GM23338 (cell line): ENCODE measurements around the gene MSMB. TPM values are rescaled to one million over a fixed set of nuclear protein-coding genes. Genes with fewer than 3 reads are reported as not detected.
A peak's percentile ranks its signal among the peaks of the same experiment; 100 is the strongest.

ENCODE experiments used
- ATAC-seq: fragments of 200-7000 bp; cut with Tn5 transposase; 3 replicates; pipeline ENCODE4 v1.9.1; 2020
- DNase-seq: peaks from one replicate; pipeline ENCODE4 v3.0.0-alpha.2; 2015; ENCODE audit warnings: low spot score
- H2AFZ ChIP-seq: fragments of 200-600 bp; sonication (generic); 2 replicates; pipeline ENCODE4 v1.8.0; 2016; ENCODE audit warnings: antibody characterized with exemption, mild to moderate bottlenecking, moderate library complexity
- H3F3A ChIP-seq: fragments of 200-600 bp; sonication (generic); replicated peaks from 2 replicates; pipeline ENCODE4 v1.8.0; 2017; ENCODE audit warnings: antibody characterized with exemption, mixed run types, low read depth
- H3K27ac ChIP-seq: fragments of 200-600 bp; sonication (generic); 2 replicates; pipeline ENCODE4 v1.6.1; 2016; ENCODE audit warnings: low read depth
- H3K27me3 ChIP-seq: fragments of 200-600 bp; sonication (generic); 2 replicates; pipeline ENCODE4 v1.8.0; 2016; ENCODE audit warnings: mild to moderate bottlenecking, mixed run types, moderate library complexity; ENCODE audit not compliant: insufficient read depth
- H3K36me3 ChIP-seq: fragments of 200-600 bp; sonication (generic); 2 replicates; pipeline ENCODE4 v1.8.0; 2016; ENCODE audit warnings: mild to moderate bottlenecking; ENCODE audit not compliant: insufficient read depth
- H3K4me1 ChIP-seq: fragments of 200-600 bp; sonication (generic); 2 replicates; pipeline ENCODE4 v1.8.0; 2016; ENCODE audit warnings: mild to moderate bottlenecking, moderate library complexity; ENCODE audit not compliant: insufficient read depth
- H3K4me2 ChIP-seq: fragments of 200-600 bp; sonication (generic); 2 replicates; pipeline ENCODE4 v1.7.1; 2017; ENCODE audit warnings: mixed run types
- H3K4me3 ChIP-seq: fragments of 200-600 bp; sonication (generic); 2 replicates; pipeline ENCODE4 v1.6.1; 2016; ENCODE audit warnings: mixed run types
- H3K79me2 ChIP-seq: fragments of 200-600 bp; sonication (generic); replicated peaks from 2 replicates; pipeline ENCODE4 v1.8.0; 2017; ENCODE audit warnings: mild to moderate bottlenecking; ENCODE audit not compliant: insufficient read depth
- H3K9me2 ChIP-seq: fragments of 200-600 bp; sonication (generic); 2 replicates; pipeline ENCODE4 v1.8.0; 2017; ENCODE audit not compliant: insufficient read depth
- H4K20me1 ChIP-seq: fragments of 200-600 bp; sonication (generic); replicated peaks from 2 replicates; pipeline ENCODE4 v1.8.0; 2017; ENCODE audit warnings: mild to moderate bottlenecking; ENCODE audit not compliant: insufficient read depth
- H3K27ac Mint-ChIP-seq: 2 replicates; pipeline ENCODE4 v1.8.0; 2020; ENCODE audit warnings: inconsistent platforms, mild to moderate bottlenecking, moderate library complexity, mixed read lengths
- H3K27me3 Mint-ChIP-seq: 3 replicates; pipeline ENCODE4 v1.8.0; 2022; ENCODE audit warnings: low read depth, mild to moderate bottlenecking, moderate library complexity, mixed read lengths, inconsistent platforms; ENCODE audit not compliant: insufficient read depth, poor library complexity
- H3K36me3 Mint-ChIP-seq: 3 replicates; pipeline ENCODE4 v1.8.0; 2021; ENCODE audit warnings: low read depth, mild to moderate bottlenecking, inconsistent platforms, moderate library complexity, mixed read lengths
- H3K4me1 Mint-ChIP-seq: 3 replicates; pipeline ENCODE4 v1.8.0; 2020; ENCODE audit warnings: mild to moderate bottlenecking, inconsistent platforms, mixed read lengths
- H3K4me3 Mint-ChIP-seq: 3 replicates; pipeline ENCODE4 v1.8.0; 2021; ENCODE audit warnings: moderate library complexity, mild to moderate bottlenecking, inconsistent platforms, mixed read lengths
- H3K9me3 Mint-ChIP-seq: 3 replicates; pipeline ENCODE4 v1.8.0; 2020; ENCODE audit warnings: moderate library complexity, mild to moderate bottlenecking, inconsistent platforms, mixed read lengths
- CREB1 ChIP-seq: fragments of 250-450 bp; sonication (Bioruptor Pico); IDR thresholded peaks from 2 replicates; pipeline ENCODE4 v1.5.0; 2020; ENCODE audit warnings: low read depth, mild to moderate bottlenecking, moderate library complexity
- EZH2 ChIP-seq: fragments of 200-600 bp; sonication (generic); IDR thresholded peaks from one replicate; pipeline ENCODE4 v1.8.0; 2017; ENCODE audit warnings: antibody characterized with exemption, mild to moderate bottlenecking, low read depth; ENCODE audit not compliant: unreplicated experiment
- EZH2phosphoT487 ChIP-seq: fragments of 200-600 bp; sonication (generic); IDR thresholded peaks from one replicate; pipeline ENCODE4 v1.8.1; 2018; ENCODE audit warnings: antibody characterized with exemption; ENCODE audit not compliant: unreplicated experiment
- JUNB ChIP-seq: IDR thresholded peaks from one replicate; pipeline ENCODE4 v1.6.1; 2016; ENCODE audit warnings: antibody characterized with exemption; ENCODE audit not compliant: unreplicated experiment
- NANOG ChIP-seq: IDR thresholded peaks from 2 replicates; pipeline ENCODE4 v1.6.1; 2016; ENCODE audit warnings: antibody characterized with exemption, borderline replicate concordance
- POLR2AphosphoS5 ChIP-seq: IDR thresholded peaks from 2 replicates; pipeline ENCODE4 v1.6.1; 2016; ENCODE audit warnings: antibody characterized with exemption, low read depth
- STAT1 ChIP-seq: IDR thresholded peaks from one replicate; pipeline ENCODE4 v1.6.1; 2016; ENCODE audit warnings: antibody characterized with exemption; ENCODE audit not compliant: unreplicated experiment
- ZNF331 ChIP-seq: fragments of 250-450 bp; sonication (Bioruptor Pico); IDR thresholded peaks from 2 replicates; pipeline ENCODE4 v1.5.0; 2020; ENCODE audit warnings: low read depth, mild to moderate bottlenecking, moderate library complexity
- polyA plus RNA-seq: library from polyadenylated mRNA; unstranded; fragments of >200 nt; fragmentation: Nextera tagmentation; extraction: Ambion mirVana; gene quantifications from 2 replicates; pipeline ENCODE4 v1.2.1, GENCODE V29; 2016
- total RNA-seq: library from RNA; depleted of rRNA; stranded (reverse); fragments of >200 nt; shearing (Covaris generic); gene quantifications from 2 replicates; pipeline ENCODE4 v1.2.3, GENCODE V29; 2014
- TF ChIP-seq, protein P1 (sequence below), 2 experiments: fragments of 200-600 bp in 1 of 2; sonication (generic) in 1 of 2; conservative IDR thresholded peaks; 2 replicates each; pipeline versions ENCODE4 v1.5.1 to v1.6.1; 2016 to 2017; ENCODE audit warnings: antibody characterized with exemption in 2 of 2, low read depth in 2 of 2, mild to moderate bottlenecking in 2 of 2, moderate library complexity in 1 of 2
- TF ChIP-seq, protein P2 (sequence below): IDR thresholded peaks from 2 replicates; pipeline ENCODE4 v1.6.1; 2016; ENCODE audit warnings: antibody characterized with exemption
- TF ChIP-seq, protein P3 (sequence below): fragments of 250-450 bp; sonication (Bioruptor Pico); IDR thresholded peaks from 2 replicates; pipeline ENCODE4 v1.5.0; 2020; ENCODE audit warnings: mild to moderate bottlenecking, moderate library complexity
- TF ChIP-seq, protein P4 (sequence below): IDR thresholded peaks from one replicate; pipeline ENCODE4 v1.6.1; 2018; ENCODE audit warnings: antibody characterized with exemption; ENCODE audit not compliant: unreplicated experiment

Gene MSMB
- total and polyA plus RNA-seq, 2 experiments from 2014 or later, result not detected

DNA sequence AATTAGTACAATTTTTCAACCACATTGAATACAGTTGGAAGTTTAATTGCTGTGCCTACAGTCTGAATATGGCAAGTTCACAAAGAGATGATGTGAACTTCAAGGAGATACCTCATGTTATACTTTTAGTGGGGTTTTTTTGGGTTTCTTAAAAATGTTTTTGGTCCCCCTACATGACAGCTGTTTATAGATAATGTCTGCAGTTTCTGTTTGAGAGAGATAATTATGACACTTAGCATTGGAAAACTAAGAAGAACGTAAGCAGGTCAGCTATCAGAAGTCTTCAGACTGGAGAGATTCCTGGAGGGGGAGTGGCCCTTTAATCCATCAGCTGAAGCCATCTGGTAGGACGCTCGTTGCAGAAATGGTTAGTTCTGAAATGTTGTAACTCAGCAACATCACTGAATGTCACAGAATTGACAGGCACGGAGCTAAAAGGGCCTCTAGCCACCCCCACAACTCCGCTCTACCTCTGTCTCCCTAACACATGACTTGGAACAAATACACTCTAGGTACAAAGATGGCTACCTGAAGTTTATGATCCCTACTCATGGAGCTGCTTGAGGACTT, 44.8 kb downstream of the MSMB start:
- Histone ChIP-seq H3K36me3 (peaks cover 30% of the 10 kb centered on the region), H4K20me1 (peaks cover 11% of the 10 kb centered on the region), H3K79me2 (peaks cover 18% of the 10 kb centered on the region), H3K27ac (no peak overlapping the region), H3K9me2 (no peaks in the 10 kb centered on the region), H3K27me3 (no peaks in the 10 kb centered on the region), H3K4me3 (no peak overlapping the region), H3K4me2 (no peak overlapping the region), H3F3A (no peaks in the 10 kb centered on the region; the same call in 1 of the 2 replicates), H2AFZ (no peak overlapping the region), H3K4me1 (peaks cover 14% of the 10 kb centered on the region)
- H3K9me3 Mint-ChIP-seq, result no peaks in the 10 kb centered on the region; the same call in 2 of the 3 replicates
- peak overlapping the region; percentile 48; the same call in 1 of the 2 replicates for H3K27ac Mint-ChIP-seq
- TF ChIP-seq, protein P1, sequence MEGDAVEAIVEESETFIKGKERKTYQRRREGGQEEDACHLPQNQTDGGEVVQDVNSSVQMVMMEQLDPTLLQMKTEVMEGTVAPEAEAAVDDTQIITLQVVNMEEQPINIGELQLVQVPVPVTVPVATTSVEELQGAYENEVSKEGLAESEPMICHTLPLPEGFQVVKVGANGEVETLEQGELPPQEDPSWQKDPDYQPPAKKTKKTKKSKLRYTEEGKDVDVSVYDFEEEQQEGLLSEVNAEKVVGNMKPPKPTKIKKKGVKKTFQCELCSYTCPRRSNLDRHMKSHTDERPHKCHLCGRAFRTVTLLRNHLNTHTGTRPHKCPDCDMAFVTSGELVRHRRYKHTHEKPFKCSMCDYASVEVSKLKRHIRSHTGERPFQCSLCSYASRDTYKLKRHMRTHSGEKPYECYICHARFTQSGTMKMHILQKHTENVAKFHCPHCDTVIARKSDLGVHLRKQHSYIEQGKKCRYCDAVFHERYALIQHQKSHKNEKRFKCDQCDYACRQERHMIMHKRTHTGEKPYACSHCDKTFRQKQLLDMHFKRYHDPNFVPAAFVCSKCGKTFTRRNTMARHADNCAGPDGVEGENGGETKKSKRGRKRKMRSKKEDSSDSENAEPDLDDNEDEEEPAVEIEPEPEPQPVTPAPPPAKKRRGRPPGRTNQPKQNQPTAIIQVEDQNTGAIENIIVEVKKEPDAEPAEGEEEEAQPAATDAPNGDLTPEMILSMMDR (conservative IDR thresholded peaks at IDR 0.05; ENCODE audit: low read depth in 2 of 2), result no peak
- TF ChIP-seq, protein P2, sequence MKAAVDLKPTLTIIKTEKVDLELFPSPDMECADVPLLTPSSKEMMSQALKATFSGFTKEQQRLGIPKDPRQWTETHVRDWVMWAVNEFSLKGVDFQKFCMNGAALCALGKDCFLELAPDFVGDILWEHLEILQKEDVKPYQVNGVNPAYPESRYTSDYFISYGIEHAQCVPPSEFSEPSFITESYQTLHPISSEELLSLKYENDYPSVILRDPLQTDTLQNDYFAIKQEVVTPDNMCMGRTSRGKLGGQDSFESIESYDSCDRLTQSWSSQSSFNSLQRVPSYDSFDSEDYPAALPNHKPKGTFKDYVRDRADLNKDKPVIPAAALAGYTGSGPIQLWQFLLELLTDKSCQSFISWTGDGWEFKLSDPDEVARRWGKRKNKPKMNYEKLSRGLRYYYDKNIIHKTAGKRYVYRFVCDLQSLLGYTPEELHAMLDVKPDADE, result no peak
- no peak for TF ChIP-seq JUNB
- no peak for TF ChIP-seq CREB1
- no peak for TF ChIP-seq EZH2
- TF ChIP-seq EZH2phosphoT487, result no peak
- TF ChIP-seq NANOG, result no peak
- TF ChIP-seq, protein P3, sequence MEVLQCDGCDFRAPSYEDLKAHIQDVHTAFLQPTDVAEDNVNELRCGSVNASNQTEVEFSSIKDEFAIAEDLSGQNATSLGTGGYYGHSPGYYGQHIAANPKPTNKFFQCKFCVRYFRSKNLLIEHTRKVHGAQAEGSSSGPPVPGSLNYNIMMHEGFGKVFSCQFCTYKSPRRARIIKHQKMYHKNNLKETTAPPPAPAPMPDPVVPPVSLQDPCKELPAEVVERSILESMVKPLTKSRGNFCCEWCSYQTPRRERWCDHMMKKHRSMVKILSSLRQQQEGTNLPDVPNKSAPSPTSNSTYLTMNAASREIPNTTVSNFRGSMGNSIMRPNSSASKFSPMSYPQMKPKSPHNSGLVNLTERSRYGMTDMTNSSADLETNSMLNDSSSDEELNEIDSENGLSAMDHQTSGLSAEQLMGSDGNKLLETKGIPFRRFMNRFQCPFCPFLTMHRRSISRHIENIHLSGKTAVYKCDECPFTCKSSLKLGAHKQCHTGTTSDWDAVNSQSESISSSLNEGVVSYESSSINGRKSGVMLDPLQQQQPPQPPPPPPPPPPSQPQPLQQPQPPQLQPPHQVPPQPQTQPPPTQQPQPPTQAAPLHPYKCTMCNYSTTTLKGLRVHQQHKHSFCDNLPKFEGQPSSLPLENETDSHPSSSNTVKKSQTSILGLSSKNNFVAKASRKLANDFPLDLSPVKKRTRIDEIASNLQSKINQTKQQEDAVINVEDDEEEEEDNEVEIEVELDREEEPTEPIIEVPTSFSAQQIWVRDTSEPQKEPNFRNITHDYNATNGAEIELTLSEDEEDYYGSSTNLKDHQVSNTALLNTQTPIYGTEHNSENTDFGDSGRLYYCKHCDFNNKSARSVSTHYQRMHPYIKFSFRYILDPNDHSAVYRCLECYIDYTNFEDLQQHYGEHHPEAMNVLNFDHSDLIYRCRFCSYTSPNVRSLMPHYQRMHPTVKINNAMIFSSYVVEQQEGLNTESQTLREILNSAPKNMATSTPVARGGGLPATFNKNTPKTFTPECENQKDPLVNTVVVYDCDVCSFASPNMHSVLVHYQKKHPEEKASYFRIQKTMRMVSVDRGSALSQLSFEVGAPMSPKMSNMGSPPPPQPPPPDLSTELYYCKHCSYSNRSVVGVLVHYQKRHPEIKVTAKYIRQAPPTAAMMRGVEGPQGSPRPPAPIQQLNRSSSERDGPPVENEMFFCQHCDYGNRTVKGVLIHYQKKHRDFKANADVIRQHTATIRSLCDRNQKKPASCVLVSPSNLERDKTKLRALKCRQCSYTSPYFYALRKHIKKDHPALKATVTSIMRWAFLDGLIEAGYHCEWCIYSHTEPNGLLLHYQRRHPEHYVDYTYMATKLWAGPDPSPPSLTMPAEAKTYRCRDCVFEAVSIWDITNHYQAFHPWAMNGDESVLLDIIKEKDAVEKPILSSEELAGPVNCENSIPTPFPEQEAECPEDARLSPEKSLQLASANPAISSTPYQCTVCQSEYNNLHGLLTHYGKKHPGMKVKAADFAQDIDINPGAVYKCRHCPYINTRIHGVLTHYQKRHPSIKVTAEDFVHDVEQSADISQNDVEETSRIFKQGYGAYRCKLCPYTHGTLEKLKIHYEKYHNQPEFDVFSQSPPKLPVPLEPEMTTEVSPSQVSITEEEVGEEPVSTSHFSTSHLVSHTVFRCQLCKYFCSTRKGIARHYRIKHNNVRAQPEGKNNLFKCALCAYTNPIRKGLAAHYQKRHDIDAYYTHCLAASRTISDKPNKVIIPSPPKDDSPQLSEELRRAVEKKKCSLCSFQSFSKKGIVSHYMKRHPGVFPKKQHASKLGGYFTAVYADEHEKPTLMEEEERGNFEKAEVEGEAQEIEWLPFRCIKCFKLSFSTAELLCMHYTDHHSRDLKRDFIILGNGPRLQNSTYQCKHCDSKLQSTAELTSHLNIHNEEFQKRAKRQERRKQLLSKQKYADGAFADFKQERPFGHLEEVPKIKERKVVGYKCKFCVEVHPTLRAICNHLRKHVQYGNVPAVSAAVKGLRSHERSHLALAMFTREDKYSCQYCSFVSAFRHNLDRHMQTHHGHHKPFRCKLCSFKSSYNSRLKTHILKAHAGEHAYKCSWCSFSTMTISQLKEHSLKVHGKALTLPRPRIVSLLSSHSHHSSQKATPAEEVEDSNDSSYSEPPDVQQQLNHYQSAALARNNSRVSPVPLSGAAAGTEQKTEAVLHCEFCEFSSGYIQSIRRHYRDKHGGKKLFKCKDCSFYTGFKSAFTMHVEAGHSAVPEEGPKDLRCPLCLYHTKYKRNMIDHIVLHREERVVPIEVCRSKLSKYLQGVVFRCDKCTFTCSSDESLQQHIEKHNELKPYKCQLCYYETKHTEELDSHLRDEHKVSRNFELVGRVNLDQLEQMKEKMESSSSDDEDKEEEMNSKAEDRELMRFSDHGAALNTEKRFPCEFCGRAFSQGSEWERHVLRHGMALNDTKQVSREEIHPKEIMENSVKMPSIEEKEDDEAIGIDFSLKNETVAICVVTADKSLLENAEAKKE (CRISPR knock-in tag), result no peak
- no peak for TF ChIP-seq STAT1
- TF ChIP-seq POLR2AphosphoS5, result no peak
- TF ChIP-seq ZNF331, result no peak
- TF ChIP-seq, protein P4, sequence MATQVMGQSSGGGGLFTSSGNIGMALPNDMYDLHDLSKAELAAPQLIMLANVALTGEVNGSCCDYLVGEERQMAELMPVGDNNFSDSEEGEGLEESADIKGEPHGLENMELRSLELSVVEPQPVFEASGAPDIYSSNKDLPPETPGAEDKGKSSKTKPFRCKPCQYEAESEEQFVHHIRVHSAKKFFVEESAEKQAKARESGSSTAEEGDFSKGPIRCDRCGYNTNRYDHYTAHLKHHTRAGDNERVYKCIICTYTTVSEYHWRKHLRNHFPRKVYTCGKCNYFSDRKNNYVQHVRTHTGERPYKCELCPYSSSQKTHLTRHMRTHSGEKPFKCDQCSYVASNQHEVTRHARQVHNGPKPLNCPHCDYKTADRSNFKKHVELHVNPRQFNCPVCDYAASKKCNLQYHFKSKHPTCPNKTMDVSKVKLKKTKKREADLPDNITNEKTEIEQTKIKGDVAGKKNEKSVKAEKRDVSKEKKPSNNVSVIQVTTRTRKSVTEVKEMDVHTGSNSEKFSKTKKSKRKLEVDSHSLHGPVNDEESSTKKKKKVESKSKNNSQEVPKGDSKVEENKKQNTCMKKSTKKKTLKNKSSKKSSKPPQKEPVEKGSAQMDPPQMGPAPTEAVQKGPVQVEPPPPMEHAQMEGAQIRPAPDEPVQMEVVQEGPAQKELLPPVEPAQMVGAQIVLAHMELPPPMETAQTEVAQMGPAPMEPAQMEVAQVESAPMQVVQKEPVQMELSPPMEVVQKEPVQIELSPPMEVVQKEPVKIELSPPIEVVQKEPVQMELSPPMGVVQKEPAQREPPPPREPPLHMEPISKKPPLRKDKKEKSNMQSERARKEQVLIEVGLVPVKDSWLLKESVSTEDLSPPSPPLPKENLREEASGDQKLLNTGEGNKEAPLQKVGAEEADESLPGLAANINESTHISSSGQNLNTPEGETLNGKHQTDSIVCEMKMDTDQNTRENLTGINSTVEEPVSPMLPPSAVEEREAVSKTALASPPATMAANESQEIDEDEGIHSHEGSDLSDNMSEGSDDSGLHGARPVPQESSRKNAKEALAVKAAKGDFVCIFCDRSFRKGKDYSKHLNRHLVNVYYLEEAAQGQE, result no peak
- ATAC-seq (no peak), DNase-seq (no peak)
- peaks cover 77% of the 10 kb centered on the region for H3K36me3 Mint-ChIP-seq
- H3K27me3 Mint-ChIP-seq, result no peaks in the 10 kb centered on the region
- no peak overlapping the region for H3K4me3 Mint-ChIP-seq
- peaks cover 29% of the 10 kb centered on the region for H3K4me1 Mint-ChIP-seq
